Measurements from ENCODE around the gene CD164.

Gene CD164

GRCh38 chr6:109381747-109382575 is at the start of gene CD164:
Gene CD164, minus strand, starts transcription at chr6:109382467. Its CDS starts 89 bp downstream, at chr6:109382378.
- peak; percentile 94 for DNase-seq (ENCODE audit: low spot score)

- DNase-seq (ENCODE audit: low spot score): no peak
These were observed 47.2 kb upstream of the CD164 start for GRCh38 chr6:109429496-109429895.

GRCh38 chr6:109428889-109429477 is 46.7 kb upstream of the CD164 start:
- no peak for DNase-seq (ENCODE audit: low spot score)

- DNase-seq (ENCODE audit: low spot score): no peak
These were observed 42.7 kb upstream of the CD164 start for GRCh38 chr6:109424946-109425345.

GRCh38 chr6:109421184-109421583 is 38.9 kb upstream of the CD164 start:
- no peak for DNase-seq (ENCODE audit: low spot score)

- no peak for DNase-seq (ENCODE audit: low spot score)
These were observed 38.5 kb upstream of the CD164 start for GRCh38 chr6:109420751-109421150.

GRCh38 chr6:109417646-109418045 is 35.4 kb upstream of the CD164 start:
- no peak for DNase-seq (ENCODE audit: low spot score)

GRCh38 chr6:109411034-109411433 is 28.8 kb upstream of the CD164 start:
- DNase-seq (ENCODE audit: low spot score): no peak

- no peak for DNase-seq (ENCODE audit: low spot score)
These were observed 23.9 kb upstream of the CD164 start for GRCh38 chr6:109406196-109406595.

- DNase-seq (ENCODE audit: low spot score): no peak
These were observed 14.8 kb upstream of the CD164 start for GRCh38 chr6:109397020-109397419.

- DNase-seq (ENCODE audit: low spot score): no peak
These were observed 13.9 kb upstream of the CD164 start for GRCh38 chr6:109396046-109396718.

GRCh38 chr6:109393886-109394281 is 11.6 kb upstream of the CD164 start:
- no peak for DNase-seq (ENCODE audit: low spot score)

GRCh38 chr6:109393157-109393885 is 11.1 kb upstream of the CD164 start:
- DNase-seq (ENCODE audit: low spot score): no peak

GRCh38 chr6:109389650-109390274 is 7.5 kb upstream of the CD164 start:
- no peak for DNase-seq (ENCODE audit: low spot score)

GRCh38 chr6:109388265-109388664 is 6.0 kb upstream of the CD164 start:
- DNase-seq (ENCODE audit: low spot score): no peak

GRCh38 chr6:109383438-109383940 is 1.2 kb upstream of the CD164 start:
- DNase-seq (ENCODE audit: low spot score): no peak

GRCh38 chr6:109382576-109383437 is 540 bp upstream of the CD164 start:
- peak; percentile 92 for DNase-seq (ENCODE audit: low spot score)

GRCh38 chr6:109381061-109381746 is 1.1 kb downstream of the CD164 start:
- DNase-seq (ENCODE audit: low spot score): no peak

GRCh38 chr6:109379711-109380110 is 2.6 kb downstream of the CD164 start:
- DNase-seq (ENCODE audit: low spot score): no peak

- no peak for DNase-seq (ENCODE audit: low spot score)
These were observed 4.5 kb downstream of the CD164 start for GRCh38 chr6:109377717-109378116.
